Activated CD8-positive, alpha-beta memory T cell treated with anti-CD3 and anti-CD28 coated beads, Interleukin-2, amount 50 U/mL, for 4 hours (primary cell): ENCODE results near the gene SUMF1.
"Not testable (repeated sequence)": the region's sequence is repeated elsewhere in the genome, so short reads cannot be mapped to it uniquely, and the experiment has no call there.

Experiments used
- DNase-seq: peaks from one replicate; pipeline ENCODE4 v3.0.0-alpha.2; 2020

SUMF1 gene

GRCh38 chr3:4458961-4459360 lies 8.1 kb downstream of the SUMF1 start:
- DNase-seq, result no peak

DNA sequence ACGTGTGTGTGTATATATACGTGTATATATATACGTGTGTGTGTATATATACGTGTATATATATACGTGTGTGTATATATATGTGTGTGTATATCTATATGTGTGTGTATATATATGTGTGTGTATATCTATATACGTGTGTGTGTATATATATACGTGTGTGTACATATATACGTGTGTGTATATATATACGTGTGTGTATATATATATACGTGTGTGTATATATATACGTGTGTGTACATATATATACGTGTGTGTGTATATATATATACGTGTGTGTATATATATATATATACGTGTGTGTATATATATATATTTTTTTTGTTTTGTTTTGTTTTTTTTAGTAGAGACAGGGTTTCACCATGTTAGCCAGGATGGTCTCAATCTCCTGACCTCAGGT lies 10.3 kb downstream of the SUMF1 start:
- not testable (repeated sequence) for DNase-seq

DNA sequence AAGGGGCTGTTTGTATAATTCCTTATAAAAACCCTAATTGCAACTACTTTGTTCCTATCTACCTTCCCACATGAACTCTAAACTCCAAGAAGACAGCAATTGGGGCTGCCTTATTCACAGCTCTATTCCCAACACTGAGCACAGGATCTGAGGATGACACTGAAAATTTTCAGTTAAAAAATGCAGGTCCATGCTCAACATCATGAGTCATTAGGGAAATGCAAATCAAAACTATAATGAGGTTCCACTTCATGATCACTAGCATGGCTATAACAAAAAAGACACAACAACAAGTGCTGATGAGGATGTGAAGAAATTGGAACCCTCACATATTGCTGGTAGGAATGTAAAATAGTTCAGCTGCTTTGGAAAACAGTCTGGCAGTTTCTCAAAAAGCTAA lies 12.9 kb downstream of the SUMF1 start:
- no peak for DNase-seq

- no peak for DNase-seq
Measured at GRCh38 chr3:4449043-4449805, 17.8 kb downstream of the SUMF1 start.

- no peak for DNase-seq
Measured at GRCh38 chr3:4448187-4448586, 18.9 kb downstream of the SUMF1 start.

DNA sequence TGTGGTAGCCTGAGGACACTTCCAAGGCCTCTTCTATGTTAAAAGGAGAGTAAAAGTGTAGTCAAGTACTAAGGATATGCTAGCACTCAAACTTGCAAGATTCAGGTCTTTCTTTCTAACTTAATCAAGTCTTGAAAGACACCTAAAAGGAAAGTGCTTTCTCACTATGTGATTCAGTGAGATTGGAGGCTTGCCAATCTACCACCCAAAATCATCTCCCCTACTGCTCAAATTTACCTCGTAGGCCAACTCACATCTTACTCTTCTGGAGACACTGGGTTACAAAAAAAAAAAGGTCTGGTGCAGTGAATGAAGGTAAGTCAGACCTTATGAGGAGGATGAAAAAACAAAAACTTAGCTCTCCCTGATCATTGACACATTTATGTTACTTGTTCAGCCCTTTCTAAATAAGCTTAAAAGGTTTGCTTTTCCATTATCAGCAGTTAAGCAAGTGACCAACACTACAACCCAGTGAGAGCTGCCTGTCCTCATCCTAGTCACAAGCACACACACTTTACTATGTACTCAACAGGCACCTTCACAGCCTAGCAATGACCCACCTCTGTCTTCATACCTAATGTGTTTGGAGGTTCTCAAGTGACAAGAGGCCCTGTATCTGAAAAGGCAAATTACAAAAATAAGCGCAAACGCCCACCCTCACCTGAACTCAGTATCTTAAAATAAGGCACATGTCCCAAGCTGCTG lies 19.6 kb downstream of the SUMF1 start:
- no peak for DNase-seq

DNA sequence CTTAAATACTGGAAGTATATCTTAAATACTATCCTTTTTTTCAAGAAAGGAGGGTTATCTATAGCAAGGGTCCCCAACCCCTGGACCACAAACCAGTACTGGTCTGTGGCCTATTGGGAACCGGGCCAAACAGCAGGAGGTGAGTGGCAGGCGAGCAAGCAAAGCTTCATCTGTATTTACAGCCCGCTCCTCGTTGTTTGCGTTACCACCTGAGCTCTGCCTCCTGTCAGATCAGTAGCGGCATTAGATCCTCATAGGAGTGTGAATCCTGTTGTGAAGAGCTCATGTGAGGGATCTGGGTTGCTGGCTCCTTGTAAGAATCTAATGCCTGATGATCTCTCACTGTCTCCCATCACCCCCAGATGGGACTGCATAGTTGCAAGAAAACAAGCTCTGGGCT lies 26.1 kb downstream of the SUMF1 start:
- DNase-seq, result no peak

GRCh38 chr3:4438296-4438695 lies 28.8 kb downstream of the SUMF1 start:
- no peak for DNase-seq

DNA sequence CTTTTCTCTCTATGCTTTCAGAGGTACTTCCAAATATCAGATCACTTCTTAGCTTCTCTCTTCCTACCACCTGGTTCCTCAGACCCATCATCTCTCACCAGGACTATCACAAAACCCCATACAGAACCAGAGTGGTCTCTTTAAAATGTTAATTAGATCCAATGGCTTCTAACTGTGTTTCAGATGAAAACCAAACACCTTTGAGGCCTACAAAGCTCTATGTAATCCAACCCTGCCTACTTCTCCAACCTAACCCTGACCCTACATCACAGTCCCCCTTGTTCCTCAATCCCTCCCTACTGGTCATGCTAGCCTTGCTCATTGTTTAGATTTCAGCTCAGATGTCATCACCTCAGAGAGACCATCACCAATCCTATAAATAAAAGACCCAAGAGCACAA lies 34.8 kb downstream of the SUMF1 start:
- no peak for DNase-seq

GRCh38 chr3:4429648-4430350 lies 37.3 kb downstream of the SUMF1 start:
- DNase-seq, result no peak

GRCh38 chr3:4426782-4427344 lies 40.2 kb downstream of the SUMF1 start:
- DNase-seq, result no peak

- no peak for DNase-seq
Measured at GRCh38 chr3:4426261-4426781, 40.7 kb downstream of the SUMF1 start.

DNA sequence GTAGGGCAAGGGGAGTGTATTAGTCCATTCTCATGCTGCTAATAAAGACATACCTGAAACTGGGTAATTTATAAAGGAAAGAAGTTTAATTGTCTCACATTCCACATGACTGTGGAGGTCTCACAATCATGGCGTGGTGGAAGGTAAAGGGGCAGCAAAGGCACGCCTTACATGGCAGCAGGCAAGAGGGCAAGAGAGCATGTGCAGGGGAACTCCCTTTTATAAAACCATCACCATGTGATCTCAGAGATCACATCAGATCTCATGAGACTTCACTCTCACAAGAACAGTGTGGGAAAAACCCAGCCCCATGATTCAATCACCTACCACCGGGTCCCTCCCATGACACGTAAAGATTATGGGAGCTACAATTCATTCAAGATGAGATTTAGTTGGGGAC lies 41.4 kb downstream of the SUMF1 start:
- DNase-seq, result no peak

GRCh38 chr3:4425055-4425454 lies 42.0 kb downstream of the SUMF1 start:
- no peak for DNase-seq

- no peak for DNase-seq
Measured at GRCh38 chr3:4421121-4421520, 45.9 kb downstream of the SUMF1 start.

DNA sequence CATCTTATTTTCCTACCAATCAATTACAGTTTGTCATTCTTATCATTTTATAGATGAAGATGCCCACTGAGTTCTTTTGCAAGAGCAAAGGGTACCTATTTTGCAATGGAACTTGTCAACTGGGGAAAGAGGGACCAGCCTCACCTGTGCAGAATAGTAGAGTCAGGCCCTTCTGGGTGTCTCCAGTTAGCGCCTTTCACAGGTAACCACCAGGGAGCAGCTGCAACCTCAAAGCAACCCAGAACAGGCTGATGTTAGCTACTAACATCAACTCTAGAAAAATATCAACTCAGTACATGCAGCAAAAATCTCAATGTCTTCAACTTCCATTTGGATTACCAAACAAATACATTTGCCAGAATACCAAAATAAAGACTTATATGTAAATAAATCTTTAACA lies 47.1 kb downstream of the SUMF1 start:
- no peak for DNase-seq

GRCh38 chr3:4419386-4419785 lies 47.7 kb downstream of the SUMF1 start:
- DNase-seq, result no peak

DNA sequence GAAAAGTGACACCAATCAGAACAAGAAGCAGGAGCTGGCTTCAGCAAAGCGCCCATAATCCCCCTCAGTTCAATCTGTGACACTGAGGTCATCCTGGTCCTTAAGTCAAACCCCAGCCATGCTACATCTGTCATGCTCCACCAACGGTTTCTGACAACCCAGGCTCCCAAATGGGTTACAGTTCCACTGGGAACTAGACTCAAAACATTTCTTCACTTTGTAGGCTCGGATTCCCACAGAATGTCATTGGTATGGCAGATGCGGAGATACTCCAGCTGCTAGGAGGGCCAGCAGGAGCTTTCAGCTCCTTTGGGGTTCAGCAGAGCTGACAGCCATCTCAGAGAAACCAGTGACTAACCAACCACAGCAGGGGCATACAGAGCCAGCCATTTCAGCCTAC lies 48.9 kb downstream of the SUMF1 start:
- no peak for DNase-seq

DNA sequence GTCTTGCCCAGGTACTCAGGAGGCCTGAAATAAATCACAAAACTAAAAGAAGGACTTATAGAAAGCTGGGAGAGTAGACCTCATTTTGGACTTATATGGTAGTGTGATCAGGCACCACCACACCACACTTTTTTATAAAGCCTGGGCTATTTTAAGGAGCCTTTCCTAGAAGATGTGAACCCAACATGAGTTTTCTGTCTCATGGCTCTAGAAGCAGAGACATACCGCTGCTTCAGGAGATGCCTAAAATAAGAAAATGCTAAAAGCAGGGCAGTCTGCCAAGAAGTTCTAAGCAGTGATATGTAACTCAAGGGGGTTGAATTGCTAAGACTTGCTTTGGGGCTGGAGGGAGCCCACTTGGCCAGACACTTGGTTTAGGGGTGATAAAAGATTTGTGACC lies 49.6 kb downstream of the SUMF1 start:
- no peak for DNase-seq

DNA sequence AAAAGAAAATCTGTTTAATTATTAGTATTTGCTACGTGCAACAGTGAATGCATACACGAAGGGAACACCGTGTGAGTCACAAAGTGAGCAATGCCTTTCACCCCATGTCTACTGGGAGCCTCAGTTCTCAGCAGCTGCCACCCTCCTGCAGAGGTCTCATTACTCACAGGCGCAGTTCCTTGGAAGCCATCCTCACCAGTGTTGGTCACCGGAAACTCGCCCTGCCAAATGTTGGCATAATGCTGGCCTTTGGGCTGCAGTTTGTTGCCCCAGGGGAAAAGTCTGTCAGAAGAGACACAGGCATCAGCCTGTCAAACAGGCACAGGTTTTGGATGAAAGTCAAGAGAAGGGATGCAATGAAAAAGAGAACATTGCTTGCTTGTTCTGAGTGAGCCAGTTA lies 50.1 kb downstream of the SUMF1 start:
- no peak for DNase-seq

- DNase-seq, result no peak
Measured at GRCh38 chr3:4416427-4416945, 50.6 kb downstream of the SUMF1 start.

- no peak for DNase-seq
Measured at GRCh38 chr3:4413467-4413866, 53.6 kb downstream of the SUMF1 start.

DNA sequence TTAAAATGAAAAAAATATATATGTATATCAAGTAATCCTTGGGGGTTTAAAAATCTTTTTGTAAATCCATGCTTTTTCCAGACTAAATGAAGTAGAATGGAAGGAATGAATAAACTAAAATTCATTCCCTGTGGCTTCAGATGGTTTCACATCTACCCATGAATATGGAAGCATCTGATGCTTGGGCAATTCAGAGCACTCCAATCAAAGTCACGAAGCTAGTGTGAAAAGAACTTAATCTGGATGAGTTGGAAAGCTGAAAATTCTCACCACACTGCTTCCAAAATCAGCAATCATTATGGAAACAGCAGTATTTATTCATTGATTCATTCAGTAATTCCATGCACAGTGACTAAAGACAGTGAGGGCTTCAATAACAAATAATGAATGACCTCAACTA lies 55.2 kb downstream of the SUMF1 start:
- DNase-seq, result no peak
